WERI-Rb-1 (cell line): ENCODE results near the gene SECTM1.

Experiments used
- DNase-seq: peaks from one replicate; pipeline ENCODE4 v3.0.0-alpha.2; 2020
- H3K27ac ChIP-seq: fragments of 250-450 bp; sonication (Bioruptor Pico); 2 replicates; pipeline ENCODE4 v1.5.1; 2020; ENCODE audit warnings: mild to moderate bottlenecking, moderate library complexity
- H3K27me3 ChIP-seq: fragments of 250-450 bp; sonication (Bioruptor Pico); 2 replicates; pipeline ENCODE4 v1.5.1; 2021; ENCODE audit warnings: mild to moderate bottlenecking, low read depth, moderate library complexity; ENCODE audit not compliant: insufficient read depth, severe bottlenecking
- H3K36me3 ChIP-seq: fragments of 250-450 bp; sonication (Bioruptor Pico); 2 replicates; pipeline ENCODE4 v1.5.1; 2020; ENCODE audit warnings: mild to moderate bottlenecking, moderate library complexity
- H3K4me3 ChIP-seq: 2 replicates; pipeline ENCODE4 v1.5.1; 2011; ENCODE audit warnings: low read depth, mild to moderate bottlenecking, control low read depth, low read length
- H3K9me3 ChIP-seq: fragments of 250-450 bp; sonication (Bioruptor Pico); 2 replicates; pipeline ENCODE4 v1.5.1; 2021; ENCODE audit warnings: mild to moderate bottlenecking, moderate library complexity; ENCODE audit not compliant: severe bottlenecking
- CTCF ChIP-seq: IDR thresholded peaks from 2 replicates; pipeline ENCODE4 v1.5.1; 2011; ENCODE audit warnings: low read depth, mild to moderate bottlenecking, control low read depth, inconsistent platforms, low read length

Gene SECTM1

GRCh38 chr17:82327289-82327688 lies 6.3 kb downstream of the SECTM1 start:
- H3K27ac ChIP-seq, result no peak overlapping the region
- H3K4me3 ChIP-seq, result no peak overlapping the region
- H3K36me3 ChIP-seq, result no peaks in the 10 kb centered on the region
- peaks cover under 1% of the 10 kb centered on the region for H3K27me3 ChIP-seq
- TF ChIP-seq CTCF, result no peak
- DNase-seq, result no peak
- H3K9me3 ChIP-seq, result no peaks in the 10 kb centered on the region

GRCh38 chr17:82325286-82326180 lies 8.0 kb downstream of the SECTM1 start:
- DNase-seq, result no peak
- Histone ChIP-seq H3K27me3 (peaks cover 3% of the 10 kb centered on the region), H3K36me3 (no peaks in the 10 kb centered on the region), H3K4me3 (no peak overlapping the region), H3K9me3 (no peaks in the 10 kb centered on the region), H3K27ac (no peak overlapping the region)
- no peak for TF ChIP-seq CTCF

GRCh38 chr17:82324566-82325285 lies 8.8 kb downstream of the SECTM1 start:
- Histone ChIP-seq H3K27ac (no peak overlapping the region), H3K4me3 (no peak overlapping the region), H3K27me3 (peaks cover 3% of the 10 kb centered on the region), H3K36me3 (no peaks in the 10 kb centered on the region), H3K9me3 (peaks cover 2% of the 10 kb centered on the region)
- DNase-seq, result no peak
- no peak for TF ChIP-seq CTCF

- no peak overlapping the region for H3K4me3 ChIP-seq
- TF ChIP-seq CTCF, result no peak
- H3K27me3 ChIP-seq, result peaks cover 3% of the 10 kb centered on the region
- no peaks in the 10 kb centered on the region for H3K36me3 ChIP-seq
- no peak for DNase-seq
- no peak overlapping the region for H3K27ac ChIP-seq
- peaks cover 7% of the 10 kb centered on the region for H3K9me3 ChIP-seq
These were observed 9.9 kb downstream of the SECTM1 start for GRCh38 chr17:82323514-82324234.

- no peak overlapping the region for H3K4me3 ChIP-seq
- peaks cover 3% of the 10 kb centered on the region for H3K27me3 ChIP-seq
- no peak for DNase-seq
- no peak overlapping the region for H3K27ac ChIP-seq
- TF ChIP-seq CTCF, result no peak
- H3K36me3 ChIP-seq, result no peaks in the 10 kb centered on the region
- H3K9me3 ChIP-seq, result peaks cover 7% of the 10 kb centered on the region
These were observed 10.8 kb downstream of the SECTM1 start for GRCh38 chr17:82322526-82323453.
